DND-41 (cell line): ENCODE measurements around the gene MAD2L2.

Experiments used
- ATAC-seq: fragments of 200-7000 bp; cut with Tn5 transposase; 3 replicates; pipeline ENCODE4 v1.9.1; 2021; ENCODE audit warnings: low read depth; ENCODE audit not compliant: insufficient read depth
- DNase-seq: peaks from one replicate; pipeline ENCODE4 v3.0.0-alpha.2; 2020
- H2AFZ ChIP-seq: 2 replicates; pipeline ENCODE4 v1.6.0; 2012; ENCODE audit warnings: low read depth, low read length
- H3K27ac ChIP-seq: 2 replicates; pipeline ENCODE4 v1.5.1; 2012; ENCODE audit warnings: low read length, inconsistent platforms
- H3K27me3 ChIP-seq: fragments of 200-600 bp; sonication (generic); 2 replicates; pipeline ENCODE4 v1.6.0; 2012; ENCODE audit warnings: low read length, mild to moderate bottlenecking, inconsistent platforms; ENCODE audit not compliant: insufficient read depth, poor library complexity
- H3K36me3 ChIP-seq: 2 replicates; pipeline ENCODE4 v1.5.1; 2012; ENCODE audit warnings: low read length, inconsistent platforms; ENCODE audit not compliant: insufficient read depth
- H3K4me1 ChIP-seq: 2 replicates; pipeline ENCODE4 v1.5.1; 2012; ENCODE audit warnings: mild to moderate bottlenecking, low read length; ENCODE audit not compliant: insufficient read depth
- H3K4me2 ChIP-seq: 2 replicates; pipeline ENCODE4 v1.6.0; 2012; ENCODE audit warnings: mild to moderate bottlenecking, moderate library complexity, low read length, inconsistent platforms; ENCODE audit not compliant: insufficient read depth
- H3K4me3 ChIP-seq, 2 experiments: fragments of 200-600 bp in 1 of 2; shearing (Covaris generic) in 1 of 2; 2 replicates each; pipeline ENCODE4 v1.5.1; 2012 to 2016; ENCODE audit warnings: inconsistent platforms in 2 of 2, low read length in 2 of 2, mild to moderate bottlenecking in 2 of 2, low read depth in 1 of 2, moderate library complexity in 1 of 2
- H3K79me2 ChIP-seq: 2 replicates; pipeline ENCODE4 v1.6.0; 2012; ENCODE audit warnings: low read length, inconsistent platforms; ENCODE audit not compliant: insufficient read depth
- H3K9ac ChIP-seq: 2 replicates; pipeline ENCODE4 v1.6.0; 2012; ENCODE audit warnings: low read depth, mild to moderate bottlenecking, inconsistent platforms, low read length, moderate library complexity
- H3K9me3 ChIP-seq: 2 replicates; pipeline ENCODE4 v1.5.1; 2012; ENCODE audit warnings: low read length, moderate library complexity, mild to moderate bottlenecking, inconsistent platforms; ENCODE audit not compliant: insufficient read depth, severe bottlenecking
- H4K20me1 ChIP-seq: 2 replicates; pipeline ENCODE4 v1.6.0; 2012; ENCODE audit warnings: low read length; ENCODE audit not compliant: insufficient read depth
- EZH2 ChIP-seq: IDR thresholded peaks from 3 replicates; pipeline ENCODE4 v1.6.1; 2012; ENCODE audit warnings: borderline replicate concordance, low read depth, mild to moderate bottlenecking, moderate library complexity, low read length, inconsistent platforms; ENCODE audit not compliant: severe bottlenecking
- TF ChIP-seq, protein P1 (sequence below): IDR thresholded peaks from 2 replicates; pipeline ENCODE4 v1.5.1; 2012; ENCODE audit warnings: borderline replicate concordance, low read length, moderate library complexity, mild to moderate bottlenecking; ENCODE audit not compliant: poor library complexity, severe bottlenecking; ENCODE audit errors: extremely low read depth

Gene MAD2L2

DNA sequence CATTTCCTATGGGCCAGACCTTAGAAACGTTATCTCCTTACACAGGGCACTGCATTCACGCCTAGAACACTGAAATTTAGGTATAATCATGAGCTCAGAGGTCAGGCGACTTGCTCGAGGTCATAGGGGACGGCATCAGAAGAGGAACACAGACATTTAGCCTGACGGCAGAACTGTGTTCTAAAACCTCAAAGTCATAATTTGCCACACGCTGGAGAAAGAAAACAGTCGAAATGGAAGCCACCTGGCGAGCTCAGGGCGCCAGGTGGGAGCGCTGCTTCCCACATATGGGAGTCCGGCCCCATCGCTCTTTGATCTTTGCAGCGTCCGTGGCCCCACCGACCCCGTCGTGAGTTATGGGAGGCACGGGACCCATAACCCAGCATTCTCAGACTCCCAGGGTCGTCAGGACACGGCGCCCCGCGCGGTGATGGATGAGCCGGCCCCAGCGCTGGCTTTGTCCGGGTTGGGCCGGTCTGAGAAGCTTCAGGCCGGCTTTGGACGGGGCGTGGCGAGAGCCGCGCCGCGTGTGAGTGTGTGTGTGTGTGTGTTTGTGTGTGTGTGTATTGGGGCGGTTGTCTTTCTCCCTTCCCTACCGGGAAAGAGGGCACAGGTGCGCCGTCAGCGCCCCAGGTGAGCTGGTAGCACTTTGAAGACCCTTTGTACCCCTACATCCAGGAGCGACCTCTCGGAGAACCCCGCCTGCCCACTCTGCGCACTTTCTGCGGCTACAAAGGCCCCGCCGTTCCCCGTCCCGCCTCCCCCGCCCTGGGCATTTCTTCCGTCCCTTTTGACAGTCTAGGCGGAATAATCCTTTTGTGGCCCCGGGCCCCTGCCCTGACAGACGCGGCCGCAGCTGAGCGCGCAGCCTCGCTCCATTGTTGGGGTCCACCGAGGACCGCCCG is 9.7 kb upstream of the MAD2L2 start:
- H3K4me1 ChIP-seq, result peaks cover 25% of the 10 kb centered on the region
- TF ChIP-seq, protein P1, sequence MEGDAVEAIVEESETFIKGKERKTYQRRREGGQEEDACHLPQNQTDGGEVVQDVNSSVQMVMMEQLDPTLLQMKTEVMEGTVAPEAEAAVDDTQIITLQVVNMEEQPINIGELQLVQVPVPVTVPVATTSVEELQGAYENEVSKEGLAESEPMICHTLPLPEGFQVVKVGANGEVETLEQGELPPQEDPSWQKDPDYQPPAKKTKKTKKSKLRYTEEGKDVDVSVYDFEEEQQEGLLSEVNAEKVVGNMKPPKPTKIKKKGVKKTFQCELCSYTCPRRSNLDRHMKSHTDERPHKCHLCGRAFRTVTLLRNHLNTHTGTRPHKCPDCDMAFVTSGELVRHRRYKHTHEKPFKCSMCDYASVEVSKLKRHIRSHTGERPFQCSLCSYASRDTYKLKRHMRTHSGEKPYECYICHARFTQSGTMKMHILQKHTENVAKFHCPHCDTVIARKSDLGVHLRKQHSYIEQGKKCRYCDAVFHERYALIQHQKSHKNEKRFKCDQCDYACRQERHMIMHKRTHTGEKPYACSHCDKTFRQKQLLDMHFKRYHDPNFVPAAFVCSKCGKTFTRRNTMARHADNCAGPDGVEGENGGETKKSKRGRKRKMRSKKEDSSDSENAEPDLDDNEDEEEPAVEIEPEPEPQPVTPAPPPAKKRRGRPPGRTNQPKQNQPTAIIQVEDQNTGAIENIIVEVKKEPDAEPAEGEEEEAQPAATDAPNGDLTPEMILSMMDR, result no peak
- peak; percentile 57 for TF ChIP-seq EZH2
- no peak for ATAC-seq
- H3K27ac ChIP-seq, result peak overlapping the region; percentile 54
- no peak for DNase-seq
- no peaks in the 10 kb centered on the region for H4K20me1 ChIP-seq
- H3K4me3 ChIP-seq, result peak overlapping the region; percentile 58 to 75
- H3K9ac ChIP-seq, result peak overlapping the region; percentile 87
- no peaks in the 10 kb centered on the region for H3K9me3 ChIP-seq
- H3K4me2 ChIP-seq, result peak overlapping the region; percentile 91
- H3K36me3 ChIP-seq, result peaks cover 3% of the 10 kb centered on the region; the same call in 1 of the 2 replicates
- H2AFZ ChIP-seq, result peak overlapping the region; percentile 80
- peaks cover 14% of the 10 kb centered on the region for H3K27me3 ChIP-seq
- peaks cover 8% of the 10 kb centered on the region; the same call in 1 of the 2 replicates for H3K79me2 ChIP-seq

DNA sequence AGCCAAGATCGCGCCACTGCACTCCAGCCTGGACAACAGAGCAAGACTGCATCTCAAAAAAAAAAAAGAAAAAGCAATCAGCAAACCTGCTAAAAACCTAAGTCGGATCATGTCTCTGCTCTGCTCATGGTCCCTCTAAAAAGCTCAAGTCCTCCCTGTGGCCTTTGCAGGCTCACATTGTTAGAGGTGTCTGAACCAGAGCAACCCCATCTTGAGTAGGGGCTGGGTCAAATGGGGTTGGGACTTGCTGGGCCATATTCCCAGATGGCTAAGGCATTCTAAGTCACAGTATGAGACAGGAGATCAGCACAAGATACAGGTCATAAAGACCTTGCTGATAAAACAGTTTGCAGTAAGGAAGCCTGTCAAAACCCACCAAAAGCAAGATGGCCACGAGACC is 7.6 kb upstream of the MAD2L2 start:
- H3K9me3 ChIP-seq, result no peaks in the 10 kb centered on the region
- H4K20me1 ChIP-seq, result no peaks in the 10 kb centered on the region
- H3K9ac ChIP-seq, result no peak overlapping the region
- peaks cover 3% of the 10 kb centered on the region; the same call in 1 of the 2 replicates for H3K36me3 ChIP-seq
- DNase-seq (no peak), ATAC-seq (no peak)
- peaks cover 14% of the 10 kb centered on the region for H3K27me3 ChIP-seq
- H3K4me2 ChIP-seq, result no peak overlapping the region
- peaks cover 12% of the 10 kb centered on the region; the same call in 1 of the 2 replicates for H3K79me2 ChIP-seq
- TF ChIP-seq EZH2, result no peak
- TF ChIP-seq, protein P1, result no peak
- peaks cover 25% of the 10 kb centered on the region for H3K4me1 ChIP-seq
- no peak overlapping the region for H3K4me3 ChIP-seq
- no peak overlapping the region for H2AFZ ChIP-seq
- H3K27ac ChIP-seq, result no peak overlapping the region

DNA sequence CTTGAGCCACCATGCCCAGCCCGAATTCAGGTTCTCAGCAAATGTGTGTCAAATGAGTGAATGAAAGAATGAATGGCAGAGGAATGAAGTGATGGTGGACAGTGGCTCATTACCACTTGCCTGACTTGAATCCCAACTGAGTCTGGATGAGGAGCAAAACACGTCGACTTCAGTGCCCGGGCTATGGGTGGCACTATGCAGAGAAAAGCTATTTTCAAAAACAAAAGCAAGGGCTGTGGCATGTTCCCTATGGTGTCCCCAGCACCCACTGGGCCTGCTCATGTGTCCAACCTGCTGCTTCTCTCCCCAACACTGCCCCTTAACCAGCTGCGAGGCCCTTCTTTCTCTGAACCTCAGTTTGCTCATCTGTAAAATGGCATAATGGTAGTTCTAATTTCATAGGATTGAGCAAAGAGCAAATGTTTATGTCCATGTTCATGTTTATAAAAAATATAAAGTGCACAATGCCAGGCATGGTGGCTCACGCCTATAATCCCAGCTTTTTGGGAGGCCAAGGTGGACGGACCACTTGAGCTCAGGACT is 4.3 kb upstream of the MAD2L2 start:
- ATAC-seq (no peak), DNase-seq (no peak)
- no peak overlapping the region for H3K4me3 ChIP-seq
- peaks cover 3% of the 10 kb centered on the region; the same call in 1 of the 2 replicates for H3K36me3 ChIP-seq
- peaks cover 11% of the 10 kb centered on the region for H3K79me2 ChIP-seq
- no peak overlapping the region for H3K4me2 ChIP-seq
- H4K20me1 ChIP-seq, result peaks cover 2% of the 10 kb centered on the region; the same call in 1 of the 2 replicates
- no peak overlapping the region for H3K27ac ChIP-seq
- H3K9ac ChIP-seq, result no peak overlapping the region
- no peaks in the 10 kb centered on the region for H3K27me3 ChIP-seq
- H2AFZ ChIP-seq, result no peak overlapping the region
- H3K4me1 ChIP-seq, result peaks cover 29% of the 10 kb centered on the region
- TF ChIP-seq EZH2, result no peak
- H3K9me3 ChIP-seq, result no peaks in the 10 kb centered on the region

DNA sequence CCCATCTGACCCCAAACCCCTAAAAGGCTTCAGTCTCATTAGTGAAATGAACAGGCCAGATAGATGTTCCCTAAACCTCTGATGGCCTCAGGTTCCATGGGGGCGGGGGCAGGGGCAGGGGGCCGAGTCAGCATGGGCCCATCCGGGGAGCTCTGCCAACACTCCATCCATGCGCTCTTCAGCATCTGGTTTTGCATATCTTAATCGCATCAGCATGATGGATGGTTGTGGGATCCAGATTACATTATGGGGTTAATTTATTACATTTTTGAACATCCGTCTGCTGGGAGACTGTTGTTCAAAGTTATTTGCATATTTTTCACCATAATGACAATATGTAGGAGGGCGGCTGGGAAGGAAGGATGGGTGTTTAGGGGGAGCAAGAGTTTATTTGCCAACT is 3.1 kb upstream of the MAD2L2 start:
- TF ChIP-seq, protein P1, result no peak
- TF ChIP-seq EZH2, result no peak
- DNase-seq, result no peak
- H3K4me1 ChIP-seq, result peaks cover 33% of the 10 kb centered on the region
- H3K27me3 ChIP-seq, result no peaks in the 10 kb centered on the region
- H3K9me3 ChIP-seq, result no peaks in the 10 kb centered on the region
- H3K27ac ChIP-seq, result no peak overlapping the region
- H3K4me3 ChIP-seq, result no peak overlapping the region
- H3K4me2 ChIP-seq, result no peak overlapping the region
- H3K9ac ChIP-seq, result no peak overlapping the region
- H2AFZ ChIP-seq, result no peak overlapping the region
- peaks cover 7% of the 10 kb centered on the region for H3K36me3 ChIP-seq
- peaks cover 6% of the 10 kb centered on the region; the same call in 1 of the 2 replicates for H4K20me1 ChIP-seq
- peaks cover 22% of the 10 kb centered on the region for H3K79me2 ChIP-seq
- ATAC-seq, result no peak
